Hepatocyte (in vitro differentiated cells): Measurements from ENCODE around the gene APC2. TPM values are rescaled to one million over a fixed set of nuclear protein-coding genes. Genes with fewer than 3 reads are reported as not detected.

Source experiments
- DNase-seq: peaks from one replicate; pipeline ENCODE4 v3.0.0-alpha.2; 2016; ENCODE audit warnings: low spot score
- H2AFZ ChIP-seq: fragments of 200-600 bp; sonication (generic); 2 replicates; pipeline ENCODE4 v1.6.0; 2016; ENCODE audit warnings: antibody characterized with exemption, mild to moderate bottlenecking
- H3K27ac ChIP-seq: fragments of 200-600 bp; sonication (generic); 2 replicates; pipeline ENCODE4 v1.5.1; 2016; ENCODE audit warnings: mild to moderate bottlenecking
- H3K27me3 ChIP-seq: fragments of 200-600 bp; sonication (generic); 2 replicates; pipeline ENCODE4 v1.6.1; 2016
- H3K36me3 ChIP-seq: fragments of 200-600 bp; sonication (generic); replicated peaks from 2 replicates; pipeline ENCODE4 v1.5.1; 2016; ENCODE audit warnings: low read depth; ENCODE audit not compliant: insufficient read depth
- H3K4me1 ChIP-seq: fragments of 200-600 bp; sonication (generic); 2 replicates; pipeline ENCODE4 v1.5.1; 2016; ENCODE audit warnings: mild to moderate bottlenecking, moderate library complexity; ENCODE audit not compliant: insufficient read depth
- H3K4me2 ChIP-seq: fragments of 200-600 bp; sonication (generic); 2 replicates; pipeline ENCODE4 v1.6.0; 2016
- H3K4me3 ChIP-seq: fragments of 200-600 bp; sonication (generic); 2 replicates; pipeline ENCODE4 v1.5.1; 2016; ENCODE audit warnings: mild to moderate bottlenecking
- H3K79me2 ChIP-seq: fragments of 200-600 bp; sonication (generic); 2 replicates; pipeline ENCODE4 v1.6.0; 2017; ENCODE audit warnings: mild to moderate bottlenecking
- H3K9me2 ChIP-seq: fragments of 200-600 bp; sonication (generic); replicated peaks from 2 replicates; pipeline ENCODE4 v1.6.0; 2017; ENCODE audit warnings: mild to moderate bottlenecking; ENCODE audit not compliant: insufficient read depth
- H3K9me3 ChIP-seq: fragments of 200-600 bp; sonication (generic); 2 replicates; pipeline ENCODE4 v1.5.1; 2016; ENCODE audit warnings: low read depth, mild to moderate bottlenecking
- H4K20me1 ChIP-seq: fragments of 200-600 bp; sonication (generic); 2 replicates; pipeline ENCODE4 v1.6.0; 2016; ENCODE audit warnings: mild to moderate bottlenecking; ENCODE audit not compliant: insufficient read depth, poor library complexity, severe bottlenecking
- EZH2 ChIP-seq: fragments of 200-600 bp; sonication (generic); IDR thresholded peaks from 2 replicates; pipeline ENCODE4 v1.6.1; 2016; ENCODE audit warnings: antibody characterized with exemption, mild to moderate bottlenecking, borderline replicate concordance
- EZH2phosphoT487 ChIP-seq: fragments of 200-600 bp; sonication (generic); IDR thresholded peaks from one replicate; pipeline ENCODE4 v1.6.1; 2018; ENCODE audit warnings: antibody characterized with exemption, mild to moderate bottlenecking, low read depth, moderate library complexity; ENCODE audit not compliant: unreplicated experiment, severe bottlenecking
- WGBS: methylation state at CpG from one replicate; pipeline ENCODE4 v1.1.6; 2016; ENCODE audit warnings: low lambda C conversion rate; ENCODE audit errors: missing lambda C conversion rate; 5-methylcytosine and 5-hydroxymethylcytosine counted together
- polyA plus RNA-seq: library from polyadenylated mRNA; unstranded; fragments of >200 nt; fragmentation: Nextera tagmentation; extraction: Ambion mirVana; gene quantifications from 2 replicates; pipeline ENCODE4 v1.2.1, GENCODE V29; 2016
- total RNA-seq: library from RNA; depleted of rRNA; stranded (reverse); fragments of >200 nt; gene quantifications from 2 replicates; pipeline ENCODE4 v1.2.3, GENCODE V29; 2014
- TF ChIP-seq, protein P1 (sequence below): fragments of 200-600 bp; sonication (generic); IDR thresholded peaks from 2 replicates; pipeline ENCODE4 v1.5.1; 2016; ENCODE audit warnings: antibody characterized with exemption, mild to moderate bottlenecking; ENCODE audit not compliant: poor library complexity

APC2 gene
- total and polyA plus RNA-seq, 2 experiments from 2014 or later = 0.36 to 1.2 TPM

GRCh38 chr19:1467490-1468273, 17.8 kb downstream of the APC2 start:
- Histone ChIP-seq H3K4me3 (no peak overlapping the region), H2AFZ (no peak overlapping the region), H3K4me2 (peak overlapping the region; percentile 66), H3K4me1 (peaks cover 42% of the 10 kb centered on the region), H3K36me3 (no peaks in the 10 kb centered on the region), H3K9me3 (no peaks in the 10 kb centered on the region), H3K9me2 (no peaks in the 10 kb centered on the region), H3K79me2 (no peaks in the 10 kb centered on the region), H4K20me1 (peaks cover 73% of the 10 kb centered on the region), H3K27ac (no peak overlapping the region), H3K27me3 (peaks cover 70% of the 10 kb centered on the region)
- no peak for DNase-seq
- TF ChIP-seq EZH2 (no peak), EZH2phosphoT487 (peak; percentile 82)
- TF ChIP-seq, protein P1, sequence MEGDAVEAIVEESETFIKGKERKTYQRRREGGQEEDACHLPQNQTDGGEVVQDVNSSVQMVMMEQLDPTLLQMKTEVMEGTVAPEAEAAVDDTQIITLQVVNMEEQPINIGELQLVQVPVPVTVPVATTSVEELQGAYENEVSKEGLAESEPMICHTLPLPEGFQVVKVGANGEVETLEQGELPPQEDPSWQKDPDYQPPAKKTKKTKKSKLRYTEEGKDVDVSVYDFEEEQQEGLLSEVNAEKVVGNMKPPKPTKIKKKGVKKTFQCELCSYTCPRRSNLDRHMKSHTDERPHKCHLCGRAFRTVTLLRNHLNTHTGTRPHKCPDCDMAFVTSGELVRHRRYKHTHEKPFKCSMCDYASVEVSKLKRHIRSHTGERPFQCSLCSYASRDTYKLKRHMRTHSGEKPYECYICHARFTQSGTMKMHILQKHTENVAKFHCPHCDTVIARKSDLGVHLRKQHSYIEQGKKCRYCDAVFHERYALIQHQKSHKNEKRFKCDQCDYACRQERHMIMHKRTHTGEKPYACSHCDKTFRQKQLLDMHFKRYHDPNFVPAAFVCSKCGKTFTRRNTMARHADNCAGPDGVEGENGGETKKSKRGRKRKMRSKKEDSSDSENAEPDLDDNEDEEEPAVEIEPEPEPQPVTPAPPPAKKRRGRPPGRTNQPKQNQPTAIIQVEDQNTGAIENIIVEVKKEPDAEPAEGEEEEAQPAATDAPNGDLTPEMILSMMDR = no peak
- 10% methylated on average over 80 of the region's 92 CpGs for WGBS

GRCh38 chr19:1468274-1468820, 18.4 kb downstream of the APC2 start:
- Histone ChIP-seq H3K27me3 (peaks cover 77% of the 10 kb centered on the region), H3K4me3 (no peak overlapping the region), H3K4me2 (peak overlapping the region; percentile 66), H2AFZ (no peak overlapping the region), H3K4me1 (peaks cover 42% of the 10 kb centered on the region), H3K9me3 (no peaks in the 10 kb centered on the region), H3K79me2 (no peaks in the 10 kb centered on the region), H3K27ac (no peak overlapping the region), H4K20me1 (peaks cover 80% of the 10 kb centered on the region), H3K36me3 (no peaks in the 10 kb centered on the region), H3K9me2 (no peaks in the 10 kb centered on the region)
- no peak for DNase-seq
- TF ChIP-seq, protein P1 = no peak
- TF ChIP-seq EZH2phosphoT487 = peak; percentile 49
- TF ChIP-seq EZH2 = peak; percentile 94
- 25% methylated on average over 29 of the region's 49 CpGs for WGBS

GRCh38 chr19:1468821-1469254, 18.9 kb downstream of the APC2 start:
- Histone ChIP-seq H3K9me3 (no peaks in the 10 kb centered on the region), H2AFZ (no peak overlapping the region), H3K9me2 (no peaks in the 10 kb centered on the region), H3K4me1 (peaks cover 42% of the 10 kb centered on the region), H3K27ac (no peak overlapping the region), H3K36me3 (no peaks in the 10 kb centered on the region), H4K20me1 (peaks cover 84% of the 10 kb centered on the region), H3K4me3 (no peak overlapping the region), H3K27me3 (peaks cover 80% of the 10 kb centered on the region), H3K79me2 (no peaks in the 10 kb centered on the region), H3K4me2 (peak overlapping the region; percentile 66)
- no peak for TF ChIP-seq EZH2phosphoT487
- TF ChIP-seq, protein P1 = no peak
- no peak for TF ChIP-seq EZH2
- DNase-seq = peak; percentile 59
- 9% methylated on average over 25 of the region's 47 CpGs for WGBS
